HT1080 (cell line): ENCODE measurements around the gene IKBKE. TPM values are rescaled to one million over a fixed set of nuclear protein-coding genes. Genes with fewer than 3 reads are reported as not detected.

Source experiments
- DNase-seq: peaks from one replicate; pipeline ENCODE4 v3.0.0-alpha.2; 2015; ENCODE audit warnings: low read depth
- small RNA-seq: library from RNA; depleted of rRNA; stranded (forward); fragments of <200 nt; gene quantifications from one replicate; pipeline ENCODE3, GENCODE V24; 2014
- total RNA-seq: library from RNA; depleted of rRNA; stranded (reverse); fragments of >200 nt; shearing (Covaris generic); gene quantifications from 2 replicates; pipeline ENCODE4 v1.2.3, GENCODE V29; 2014; rRNA removed

IKBKE gene
- total RNA-seq, 1 experiment from 2014 or later, result 14.3 TPM

GRCh38 chr1:206538901-206539640 lies 68.8 kb downstream of the IKBKE start:
- DNase-seq, result no peak

- DNase-seq, result no peak
These were observed 69.9 kb downstream of the IKBKE start for GRCh38 chr1:206540044-206540780.

GRCh38 chr1:206541236-206541833 lies 71.1 kb downstream of the IKBKE start:
- DNase-seq, result no peak

- DNase-seq, result peak; percentile 61
These were observed 74.4 kb downstream of the IKBKE start for GRCh38 chr1:206544562-206545257.

- no peak for DNase-seq
These were observed 75.1 kb downstream of the IKBKE start for GRCh38 chr1:206545351-206545750.

Small RNA genes lying within 50 kb of the gene (small RNA-seq; reads per million reads assigned to genes)
- not detected for gene MIR6769B

Other genes starting within 250 kb of the IKBKE start
- gene RASSF5, start 37.1 kb downstream of the IKBKE start, total RNA-seq, result 8.5 and 9.0 TPM in 2 replicates
- 66.6 and 83.6 TPM in 2 replicates for gene EIF2D, start 142.0 kb downstream of the IKBKE start, total RNA-seq
- 40.4 and 43.0 TPM in 2 replicates for gene DYRK3, start 165.1 kb downstream of the IKBKE start, total RNA-seq
- gene MAPKAPK2, start 214.4 kb downstream of the IKBKE start, total RNA-seq, result 41.7 and 51.1 TPM in 2 replicates